ENCODE measurements around the gene CCDC116. TPM values are rescaled to one million over a fixed set of nuclear protein-coding genes. Genes with fewer than 3 reads are reported as not detected.
"Not testable (repeated sequence)": the region's sequence is repeated elsewhere in the genome, so short reads cannot be mapped to it uniquely, and the experiment has no call there.

CCDC116 gene
- polyA plus RNA-seq, 1 experiment, result 0.06 TPM

DNA sequence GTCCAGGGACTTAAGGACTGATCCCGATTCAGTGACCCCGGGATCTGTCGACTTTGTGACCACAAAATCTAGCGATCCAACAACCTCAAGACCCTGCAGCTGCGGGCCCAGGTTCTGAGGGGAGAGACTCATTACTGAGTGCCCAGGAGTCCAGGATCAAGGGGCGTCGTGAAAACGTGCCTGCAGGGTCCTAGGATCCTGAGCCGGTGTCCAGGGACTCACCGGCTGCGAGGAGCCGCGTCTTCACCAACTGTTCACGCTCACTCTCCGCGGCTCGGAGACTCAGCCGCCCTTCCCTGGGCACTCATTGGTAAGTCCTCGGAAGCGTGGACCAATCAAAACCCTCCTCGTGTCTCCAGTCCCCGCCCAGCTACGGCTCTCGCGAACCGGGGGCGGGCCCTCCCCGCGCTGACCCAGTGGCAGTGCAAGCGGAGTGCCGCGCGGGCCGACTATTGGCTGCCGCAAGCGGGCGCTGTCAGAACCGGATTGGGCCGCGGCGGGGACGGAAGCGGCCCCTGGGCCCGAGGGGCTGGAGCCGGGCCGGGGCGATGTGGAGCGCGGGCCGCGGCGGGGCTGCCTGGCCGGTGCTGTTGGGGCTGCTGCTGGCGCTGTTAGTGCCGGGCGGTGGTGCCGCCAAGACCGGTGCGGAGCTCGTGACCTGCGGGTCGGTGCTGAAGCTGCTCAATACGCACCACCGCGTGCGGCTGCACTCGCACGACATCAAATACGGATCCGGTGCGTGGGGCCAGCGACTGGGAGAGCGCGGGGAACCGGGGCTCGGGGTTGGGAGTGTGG lies 9.4 kb downstream of the CCDC116 start, which contains the start of gene SDF2L1:
Gene SDF2L1, plus strand, starts transcription at position 514 of the 795 bp plus-strand sequence. Its CDS starts 35 bp downstream, at position 549.
- Histone ChIP-seq H3K27ac (ENCODE audit: low read depth, low read length) (peak within 1 kb of the TSS; percentile 61), H3K9me3 (ENCODE audit: control insufficient read depth, insufficient read depth, low read length) (no peaks in the 10 kb centered on the region; the same call in 1 of the 2 replicates), H3K4me3 (ENCODE audit: low read depth, low read length) (peak within 1 kb of the TSS; percentile 86), H3K27me3 (ENCODE audit: control insufficient read depth, insufficient read depth, low read length) (no peaks in the 10 kb centered on the region)
- CTCF ChIA-PET, result interaction anchor here (0.8 to 3.2 kb wide), 7 partner anchors 10 to 65 kb away, joined by 3 to 43 read pairs (median 3); partner anchors contain the start of gene YDJC
- DNase-seq (ENCODE audit: low read depth, low spot score), result peak; percentile 97
- TF ChIP-seq, protein P1, sequence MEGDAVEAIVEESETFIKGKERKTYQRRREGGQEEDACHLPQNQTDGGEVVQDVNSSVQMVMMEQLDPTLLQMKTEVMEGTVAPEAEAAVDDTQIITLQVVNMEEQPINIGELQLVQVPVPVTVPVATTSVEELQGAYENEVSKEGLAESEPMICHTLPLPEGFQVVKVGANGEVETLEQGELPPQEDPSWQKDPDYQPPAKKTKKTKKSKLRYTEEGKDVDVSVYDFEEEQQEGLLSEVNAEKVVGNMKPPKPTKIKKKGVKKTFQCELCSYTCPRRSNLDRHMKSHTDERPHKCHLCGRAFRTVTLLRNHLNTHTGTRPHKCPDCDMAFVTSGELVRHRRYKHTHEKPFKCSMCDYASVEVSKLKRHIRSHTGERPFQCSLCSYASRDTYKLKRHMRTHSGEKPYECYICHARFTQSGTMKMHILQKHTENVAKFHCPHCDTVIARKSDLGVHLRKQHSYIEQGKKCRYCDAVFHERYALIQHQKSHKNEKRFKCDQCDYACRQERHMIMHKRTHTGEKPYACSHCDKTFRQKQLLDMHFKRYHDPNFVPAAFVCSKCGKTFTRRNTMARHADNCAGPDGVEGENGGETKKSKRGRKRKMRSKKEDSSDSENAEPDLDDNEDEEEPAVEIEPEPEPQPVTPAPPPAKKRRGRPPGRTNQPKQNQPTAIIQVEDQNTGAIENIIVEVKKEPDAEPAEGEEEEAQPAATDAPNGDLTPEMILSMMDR (IDR thresholded peaks at IDR 0.05; ENCODE audit: low read depth, low read length), result no peak
- POLR2A ChIA-PET, result interaction anchor here (2.6 kb wide), 1 partner anchor 13 kb away, joined by 11 read pairs; no protein-coding TSS in a partner anchor

DNA sequence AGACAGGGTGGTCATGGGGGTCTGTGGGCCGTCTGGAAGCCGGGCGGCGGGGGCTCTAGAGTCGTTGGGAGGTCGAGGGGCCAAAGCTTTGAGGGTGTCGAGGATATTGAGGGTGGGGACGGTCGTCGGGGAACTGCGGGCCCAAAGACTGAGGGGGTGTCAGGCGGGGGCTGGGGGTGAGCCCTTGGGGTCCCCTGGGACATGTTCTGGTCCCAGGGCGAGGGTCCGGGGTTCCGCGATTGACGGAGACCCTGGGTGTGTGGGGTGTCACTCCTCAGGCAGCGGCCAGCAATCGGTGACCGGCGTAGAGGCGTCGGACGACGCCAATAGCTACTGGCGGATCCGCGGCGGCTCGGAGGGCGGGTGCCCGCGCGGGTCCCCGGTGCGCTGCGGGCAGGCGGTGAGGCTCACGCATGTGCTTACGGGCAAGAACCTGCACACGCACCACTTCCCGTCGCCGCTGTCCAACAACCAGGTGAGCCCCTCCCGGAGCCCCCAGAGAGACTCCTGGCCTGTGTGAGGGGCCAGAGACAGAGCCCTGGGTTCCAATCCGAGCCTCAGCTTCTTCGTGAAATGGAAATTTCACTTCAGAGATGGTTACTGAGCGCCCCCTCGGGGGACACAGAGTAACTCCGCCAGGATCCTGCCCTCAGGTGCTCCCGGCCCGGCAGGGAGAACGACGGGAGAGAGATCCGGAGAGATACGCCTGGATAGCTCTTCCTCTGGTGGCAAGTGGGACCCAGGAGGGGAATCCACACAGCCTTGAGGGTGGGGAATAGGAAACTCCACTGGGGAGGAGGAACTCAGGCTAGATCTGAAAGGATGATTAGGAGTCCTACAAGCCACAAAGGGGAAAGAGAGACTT lies 10.3 kb downstream of the CCDC116 start:
- Histone ChIP-seq H3K4me3 (ENCODE audit: low read depth, low read length) (peak overlapping the region; percentile 86), H3K9me3 (ENCODE audit: control insufficient read depth, insufficient read depth, low read length) (no peaks in the 10 kb centered on the region; the same call in 1 of the 2 replicates), H3K27ac (ENCODE audit: low read depth, low read length) (peak overlapping the region; percentile 21), H3K27me3 (ENCODE audit: control insufficient read depth, insufficient read depth, low read length) (no peaks in the 10 kb centered on the region)
- POLR2A ChIA-PET, result interaction anchor here (2.6 kb wide), 1 partner anchor 14 kb away, joined by 11 read pairs; no protein-coding TSS in a partner anchor
- CTCF ChIA-PET, result interaction anchor here (0.6 to 3.2 kb wide), 8 partner anchors 9 to 86 kb away, joined by 3 to 43 read pairs (median 3); partner anchors contain the start of gene YDJC
- TF ChIP-seq, protein P1 (IDR thresholded peaks at IDR 0.05; ENCODE audit: low read depth, low read length), result peak; percentile 62
- DNase-seq (ENCODE audit: low read depth, low spot score), result no peak

GRCh38 chr22:21643533-21644357 lies 11.2 kb downstream of the CCDC116 start:
- Histone ChIP-seq H3K27ac (ENCODE audit: low read depth, low read length) (no peak overlapping the region), H3K9me3 (ENCODE audit: control insufficient read depth, insufficient read depth, low read length) (no peaks in the 10 kb centered on the region; the same call in 1 of the 2 replicates), H3K27me3 (ENCODE audit: control insufficient read depth, insufficient read depth, low read length) (no peaks in the 10 kb centered on the region), H3K4me3 (ENCODE audit: low read depth, low read length) (peak overlapping the region; percentile 86)
- ChIA-PET POLR2A (interaction anchor here (0.5 to 2.6 kb wide), 2 partner anchors 15 to 686 kb away, joined by 3 to 11 read pairs; no protein-coding TSS in a partner anchor), CTCF (interaction anchor here (0.9 to 3.2 kb wide), 3 partner anchors 14 to 87 kb away, joined by 3 to 43 read pairs (median 3); partner anchors contain the start of gene YDJC)
- no peak for DNase-seq (ENCODE audit: low read depth, low spot score)
- TF ChIP-seq, protein P1 (IDR thresholded peaks at IDR 0.05; ENCODE audit: low read depth, low read length), result no peak

GRCh38 chr22:21645513-21645912 lies 13.0 kb downstream of the CCDC116 start:
- POLR2A ChIA-PET, result interaction anchor here (0.7 kb wide), 1 partner anchor 44 kb away, joined by 7 read pairs; no protein-coding TSS in a partner anchor
- H3K9me3 ChIP-seq (ENCODE audit: control insufficient read depth, insufficient read depth, low read length); DNase-seq (ENCODE audit: low read depth, low spot score); H3K27me3 ChIP-seq (ENCODE audit: control insufficient read depth, insufficient read depth, low read length); H3K4me3 ChIP-seq (ENCODE audit: low read depth, low read length); H3K27ac ChIP-seq (ENCODE audit: low read depth, low read length): not testable (repeated sequence)
- CTCF ChIA-PET, result interaction anchor here (0.6 to 0.9 kb wide), 3 partner anchors 20 to 193 kb away, joined by 3 read pairs; no protein-coding TSS in a partner anchor
